SK-N-SH (cell line): ENCODE results near the gene THSD4. TPM values are rescaled to one million over a fixed set of nuclear protein-coding genes. Genes with fewer than 3 reads are reported as not detected.

Experiments
- ELF1 ChIP-seq: IDR thresholded peaks from 2 replicates; pipeline ENCODE4 v1.4.0; 2012
- EP300 ChIP-seq, 2 experiments: IDR thresholded peaks; 2 replicates each; pipeline versions ENCODE4 v1.4.0 to v1.6.1; 2012; ENCODE audit warnings: borderline replicate concordance in 1 of 2, low read depth in 1 of 2, low read length in 1 of 2
- FOSL2 ChIP-seq: IDR thresholded peaks from 2 replicates; pipeline ENCODE4 v1.4.0; 2012; ENCODE audit warnings: low read depth, mild to moderate bottlenecking, moderate library complexity, borderline replicate concordance
- FOXJ3 ChIP-seq: sonication (generic); formaldehyde crosslinking; IDR thresholded peaks from 2 replicates; pipeline ENCODE4 v1.5.1; 2020; ENCODE audit warnings: mild to moderate bottlenecking, missing genetic modification reagents
- FOXM1 ChIP-seq: IDR thresholded peaks from 2 replicates; pipeline ENCODE4 v1.4.0; 2012; ENCODE audit warnings: low read depth, mild to moderate bottlenecking
- GABPA ChIP-seq: IDR thresholded peaks from 2 replicates; pipeline ENCODE4 v1.4.0; 2012; ENCODE audit warnings: low read depth, mild to moderate bottlenecking
- GATA2 ChIP-seq: sonication (generic); formaldehyde crosslinking; IDR thresholded peaks from 2 replicates; pipeline ENCODE4 v1.5.0; 2020; ENCODE audit warnings: mild to moderate bottlenecking, missing genetic modification reagents
- JUND ChIP-seq: IDR thresholded peaks from 2 replicates; pipeline ENCODE4 v1.4.0; 2012
- MXI1 ChIP-seq: IDR thresholded peaks from 2 replicates; pipeline ENCODE4 v1.6.1; 2012; ENCODE audit warnings: mild to moderate bottlenecking, low read depth, low read length, improper control_type of control experiment
- NFIC ChIP-seq: IDR thresholded peaks from 2 replicates; pipeline ENCODE4 v1.4.0; 2012; ENCODE audit warnings: borderline replicate concordance
- NRF1 ChIP-seq: IDR thresholded peaks from 2 replicates; pipeline ENCODE4 v1.6.1; 2012; ENCODE audit warnings: low read depth, mild to moderate bottlenecking, low read length
- POLR2AphosphoS5 ChIP-seq: IDR thresholded peaks from 2 replicates; pipeline ENCODE4 v1.6.1; 2012; ENCODE audit warnings: low read depth, low read length
- RCOR1 ChIP-seq: fragments of 150-350 bp; IDR thresholded peaks from 2 replicates; pipeline ENCODE4 v1.6.1; 2017; ENCODE audit warnings: antibody characterized with exemption, low read length
- RFX5 ChIP-seq: IDR thresholded peaks from 2 replicates; pipeline ENCODE4 v1.6.1; 2012; ENCODE audit warnings: mild to moderate bottlenecking, improper control_type of control experiment, low read length
- RXRA ChIP-seq: IDR thresholded peaks from 2 replicates; pipeline ENCODE4 v1.4.0; 2012; ENCODE audit warnings: low read depth, mild to moderate bottlenecking, borderline replicate concordance
- TAF1 ChIP-seq: IDR thresholded peaks from 2 replicates; pipeline ENCODE4 v1.6.1; 2012; ENCODE audit warnings: low read depth, mild to moderate bottlenecking, low read length, moderate library complexity, borderline replicate concordance
- TEAD4 ChIP-seq: IDR thresholded peaks from 2 replicates; pipeline ENCODE4 v1.4.0; 2012; ENCODE audit warnings: mild to moderate bottlenecking, borderline replicate concordance; ENCODE audit not compliant: insufficient read depth
- YY1 ChIP-seq: IDR thresholded peaks from 2 replicates; pipeline ENCODE4 v1.4.0; 2012; ENCODE audit warnings: low read depth, mild to moderate bottlenecking
- polyA plus RNA-seq, 3 experiments: library from polyadenylated mRNA; depleted of rRNA; stranded (reverse); fragments of >200 nt; gene quantifications; 2 replicates each; pipeline ENCODE4 v1.2.3, GENCODE V29; 2012
- TF ChIP-seq, protein P1 (sequence below): IDR thresholded peaks from 2 replicates; pipeline ENCODE4 v1.4.0; 2012; ENCODE audit warnings: low read depth, borderline replicate concordance
- TF ChIP-seq, protein P2 (sequence below): fragments of 150-350 bp; IDR thresholded peaks from 2 replicates; pipeline ENCODE4 v1.6.1; 2016; ENCODE audit warnings: mild to moderate bottlenecking, low read depth, low read length

The THSD4 gene
- polyA plus RNA-seq, 1 of the 3 experiments (the other 2 are of a cell fraction), result 79.1 TPM

DNA sequence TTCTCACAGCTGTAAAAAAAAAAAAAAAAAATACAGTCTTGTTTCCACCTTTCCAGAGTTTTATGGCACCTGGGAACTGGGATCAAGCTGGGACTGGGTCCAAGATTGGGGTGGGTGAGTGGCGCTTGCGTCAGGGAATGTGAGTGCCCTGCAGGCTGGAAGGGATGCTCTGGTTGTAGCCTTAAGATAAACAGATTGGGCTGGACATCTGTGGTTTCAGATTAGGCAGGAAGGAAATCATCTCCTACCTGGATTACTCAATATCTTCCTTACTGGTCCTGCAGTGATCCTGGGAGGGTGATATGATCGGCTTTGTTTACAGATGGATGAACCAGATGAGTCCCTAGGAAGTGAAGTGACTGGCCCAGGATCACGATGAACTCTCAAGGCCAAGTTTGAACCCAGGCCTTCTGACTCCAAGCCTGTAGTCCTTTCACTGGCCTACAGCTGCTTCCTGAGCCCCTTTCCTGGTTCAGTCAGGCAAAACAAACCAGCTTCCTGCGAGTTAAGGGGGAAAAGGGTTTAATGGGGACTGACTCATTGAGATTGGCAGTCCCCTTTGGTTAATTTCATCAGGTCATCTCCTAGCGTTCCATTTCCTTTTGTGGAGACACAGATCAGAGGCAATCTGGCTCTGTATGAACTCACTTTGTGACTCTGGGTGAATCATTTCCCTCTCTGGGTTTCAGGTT is 179.8 kb downstream of the THSD4 start (continued):
- peak; percentile 91; the same call in 1 of the 2 replicates for TF ChIP-seq FOXM1
- TF ChIP-seq YY1, result no peak
- peak; percentile 75; the same call in 1 of the 2 replicates for TF ChIP-seq POLR2AphosphoS5
- TF ChIP-seq MXI1, result no peak
- peak; percentile 91; the same call in 1 of the 2 replicates for TF ChIP-seq TEAD4
- TF ChIP-seq TAF1, result no peak
- no peak for TF ChIP-seq NRF1
- peak; percentile 90 for TF ChIP-seq NFIC
- peak; percentile 97 for TF ChIP-seq JUND
- TF ChIP-seq ELF1, result peak; percentile 26; the same call in 1 of the 2 replicates
- TF ChIP-seq GABPA, result 0 out of 2 replicates have a peak, but pooled peaks have one; percentile 47
- TF ChIP-seq, protein P1, sequence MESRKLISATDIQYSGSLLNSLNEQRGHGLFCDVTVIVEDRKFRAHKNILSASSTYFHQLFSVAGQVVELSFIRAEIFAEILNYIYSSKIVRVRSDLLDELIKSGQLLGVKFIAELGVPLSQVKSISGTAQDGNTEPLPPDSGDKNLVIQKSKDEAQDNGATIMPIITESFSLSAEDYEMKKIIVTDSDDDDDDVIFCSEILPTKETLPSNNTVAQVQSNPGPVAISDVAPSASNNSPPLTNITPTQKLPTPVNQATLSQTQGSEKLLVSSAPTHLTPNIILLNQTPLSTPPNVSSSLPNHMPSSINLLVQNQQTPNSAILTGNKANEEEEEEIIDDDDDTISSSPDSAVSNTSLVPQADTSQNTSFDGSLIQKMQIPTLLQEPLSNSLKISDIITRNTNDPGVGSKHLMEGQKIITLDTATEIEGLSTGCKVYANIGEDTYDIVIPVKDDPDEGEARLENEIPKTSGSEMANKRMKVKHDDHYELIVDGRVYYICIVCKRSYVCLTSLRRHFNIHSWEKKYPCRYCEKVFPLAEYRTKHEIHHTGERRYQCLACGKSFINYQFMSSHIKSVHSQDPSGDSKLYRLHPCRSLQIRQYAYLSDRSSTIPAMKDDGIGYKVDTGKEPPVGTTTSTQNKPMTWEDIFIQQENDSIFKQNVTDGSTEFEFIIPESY, result peak; percentile 69; the same call in 1 of the 2 replicates
- TF ChIP-seq, protein P2, sequence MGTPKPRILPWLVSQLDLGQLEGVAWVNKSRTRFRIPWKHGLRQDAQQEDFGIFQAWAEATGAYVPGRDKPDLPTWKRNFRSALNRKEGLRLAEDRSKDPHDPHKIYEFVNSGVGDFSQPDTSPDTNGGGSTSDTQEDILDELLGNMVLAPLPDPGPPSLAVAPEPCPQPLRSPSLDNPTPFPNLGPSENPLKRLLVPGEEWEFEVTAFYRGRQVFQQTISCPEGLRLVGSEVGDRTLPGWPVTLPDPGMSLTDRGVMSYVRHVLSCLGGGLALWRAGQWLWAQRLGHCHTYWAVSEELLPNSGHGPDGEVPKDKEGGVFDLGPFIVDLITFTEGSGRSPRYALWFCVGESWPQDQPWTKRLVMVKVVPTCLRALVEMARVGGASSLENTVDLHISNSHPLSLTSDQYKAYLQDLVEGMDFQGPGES, result no peak
- no peak for TF ChIP-seq FOXJ3 (CRISPR knock-in tag)
- TF ChIP-seq GATA2 (CRISPR knock-in tag), result no peak
- peak; percentile 52 to 98 for TF ChIP-seq EP300 (IDR thresholded peaks at IDR 0.05; ENCODE audit: borderline replicate concordance in 1 of 2, low read depth in 1 of 2, low read length in 1 of 2)
- TF ChIP-seq RXRA, result peak; percentile 96
- TF ChIP-seq FOSL2, result peak; percentile 99
- no peak for TF ChIP-seq RFX5
- TF ChIP-seq RCOR1, result no peak
- TF ChIP-seq, all 33 proteins: peak for 17
